HepG2 (cell line): ENCODE results near the gene ETV6. TPM values are rescaled to one million over a fixed set of nuclear protein-coding genes. Genes with fewer than 3 reads are reported as not detected.

Experiments used
- ATAC-seq: fragments of 200-7000 bp; cut with Tn5 transposase; 3 replicates; pipeline ENCODE4 v1.9.1; 2020; ENCODE audit warnings: mild to moderate bottlenecking, moderate library complexity
- BruUV-seq: library from RNA; stranded (reverse); fragments of 400-500 nt; replicated peaks from 2 replicates; lab custom pipeline; 2021; lab: Mats Ljungman, UMichigan
- CTCF ChIA-PET: fragments of 300-600 bp; formaldehyde crosslinking; extraction: SDS; loops from one replicate; lab custom pipeline; 2021; ENCODE audit warnings: low total read pairs, inconsistent platforms, low intra/inter-chr PET ratio; lab: Yijun Ruan, JAX
- POLR2A ChIA-PET: fragments of 350-600 bp; sonication (Branson Sonifier 250); formaldehyde crosslinking; loops from one replicate; lab custom pipeline; 2020; ENCODE audit warnings: antibody characterized with exemption, inconsistent platforms; lab: Yijun Ruan, JAX
- DNase-seq: peaks from one replicate; pipeline ENCODE4 v3.0.0-alpha.2; 2015; ENCODE audit warnings: low spot score
- FAIRE-seq: peaks from 3 replicates; lab custom pipeline; 2011; peaks lifted over from hg19 to GRCh38; lab: Jason Lieb, UNC
- H2AFZ ChIP-seq: one replicate; pipeline ENCODE4 v1.6.1; 2011; ENCODE audit warnings: low read length, inconsistent platforms
- H3K27ac ChIP-seq: fragments of 300-600 bp; 3 replicates; pipeline ENCODE4 v1.8.0; 2011; ENCODE audit warnings: mixed run types, mild to moderate bottlenecking, mixed read lengths, low read length, inconsistent platforms; ENCODE audit not compliant: insufficient read depth; ENCODE audit errors: extremely low read length
- H3K27me3 ChIP-seq, 2 experiments: fragments of 200-600 bp in 1 of 2; 2 replicates in 1 of 2; 3 replicates in 1 of 2; pipeline versions ENCODE4 v1.6.0 to v1.8.0; 2011; ENCODE audit warnings: low read length in 2 of 2, mild to moderate bottlenecking in 2 of 2, moderate library complexity in 2 of 2, inconsistent platforms in 1 of 2; ENCODE audit not compliant: insufficient read depth in 2 of 2, control insufficient read depth in 1 of 2
- H3K36me3 ChIP-seq, 2 experiments: fragments of 200-600 bp in 1 of 2; replicated peaks in 1 of 2; 2 replicates in 1 of 2; 3 replicates in 1 of 2; pipeline versions ENCODE4 v1.5.1 to v1.8.0; 2011; ENCODE audit warnings: low read length in 2 of 2, inconsistent platforms in 1 of 2; ENCODE audit not compliant: insufficient read depth in 2 of 2, control insufficient read depth in 1 of 2
- H3K4me1 ChIP-seq: 2 replicates; pipeline ENCODE4 v1.5.1; 2012; ENCODE audit warnings: low read length, inconsistent platforms; ENCODE audit not compliant: insufficient read depth
- H3K4me2 ChIP-seq: 2 replicates; pipeline ENCODE4 v1.6.0; 2011; ENCODE audit warnings: low read depth, low read length, inconsistent platforms
- H3K4me3 ChIP-seq, 3 experiments: fragments of 200-600 bp in 1 of 3; sonication (generic), shearing (Covaris generic) in 1 of 3; replicated peaks in 1 of 3; 2 replicates each; pipeline ENCODE4 v1.5.1; 2011 to 2016; ENCODE audit warnings: low read length in 3 of 3, inconsistent platforms in 2 of 3, low read depth in 2 of 3, mild to moderate bottlenecking in 2 of 3, control low read depth in 1 of 3, mixed read lengths in 1 of 3; ENCODE audit not compliant: insufficient read depth in 1 of 3
- H3K79me2 ChIP-seq: one replicate; pipeline ENCODE4 v1.6.1; 2011; ENCODE audit warnings: low read length, inconsistent platforms; ENCODE audit not compliant: insufficient read depth
- H3K9ac ChIP-seq: 2 replicates; pipeline ENCODE4 v1.6.0; 2011; ENCODE audit warnings: mild to moderate bottlenecking, low read depth, low read length, inconsistent platforms; ENCODE audit not compliant: insufficient read depth
- H3K9me3 ChIP-seq: 2 replicates; pipeline ENCODE4 v1.5.1; 2012; ENCODE audit warnings: mild to moderate bottlenecking, low read length
- H4K20me1 ChIP-seq: 2 replicates; pipeline ENCODE4 v1.6.0; 2011; ENCODE audit warnings: inconsistent platforms, mild to moderate bottlenecking, low read length, moderate library complexity; ENCODE audit not compliant: insufficient read depth
- KDM1A ChIP-seq: IDR thresholded peaks from 2 replicates; pipeline ENCODE4 v1.6.1; 2016; ENCODE audit warnings: missing compliant biosample characterization
- MAFG ChIP-seq: sonication (generic); formaldehyde crosslinking; IDR thresholded peaks from 2 replicates; pipeline ENCODE4 v1.5.1; 2020; ENCODE audit warnings: mild to moderate bottlenecking, missing genetic modification reagents
- WGBS: methylation state at CpG from one replicate; pipeline ENCODE4 v1.1.6; 2017; ENCODE audit warnings: low lambda C conversion rate; 5-methylcytosine and 5-hydroxymethylcytosine counted together
- in situ Hi-C: cut with HindIII; loops from 2 replicates; pipeline ENCODE4 v1.10.0; 2017; ENCODE audit warnings: low pct_unique_long_range_greater_than_20kb; ENCODE audit not compliant: extremely low pct_ligation_motif_present
- intact Hi-C: fragments of 100-400 bp; cut with micrococcal nuclease; formaldehyde crosslinking; loops from one replicate; pipeline ENCODE4 v1.10.0; 2022; ENCODE audit not compliant: unreplicated experiment
- polyA plus RNA-seq, 8 experiments: library from polyadenylated mRNA; depleted of rRNA in 3 of 8; stranded (reverse) in 7 of 8; unstranded in 1 of 8; fragments of >200 nt; fragmentation: Illumina TruSeq in 4 of 8; extraction: Trizol in 4 of 8; gene quantifications; 2 replicates each; pipeline versions ENCODE4 v1.2.1 to v1.2.3, GENCODE V29; 2011 to 2016; ENCODE audit warnings: low read depth in 4 of 8, missing spikeins in 1 of 8, mixed read lengths in 1 of 8; ENCODE audit not compliant: insufficient read depth in 1 of 8
- total RNA-seq, 5 experiments: library from RNA; depleted of rRNA; stranded (reverse); fragments of >200 nt; fragmentation: Illumina TruSeq; extraction: Trizol; gene quantifications; 2 replicates each; pipeline ENCODE4 v1.2.3, GENCODE V29; 2016; ENCODE audit warnings: low read depth in 1 of 5
- TF ChIP-seq, protein P1 (sequence below): fragments of 450-650 bp; IDR thresholded peaks from 2 replicates; pipeline ENCODE4 v1.6.1; 2017; ENCODE audit warnings: mild to moderate bottlenecking

ETV6 gene
- total and polyA plus RNA-seq, 2 of the 13 experiments (the other 11 are each of a cell fraction or from before 2014, with no cell fraction given): 2.2 to 3.0 TPM

DNA sequence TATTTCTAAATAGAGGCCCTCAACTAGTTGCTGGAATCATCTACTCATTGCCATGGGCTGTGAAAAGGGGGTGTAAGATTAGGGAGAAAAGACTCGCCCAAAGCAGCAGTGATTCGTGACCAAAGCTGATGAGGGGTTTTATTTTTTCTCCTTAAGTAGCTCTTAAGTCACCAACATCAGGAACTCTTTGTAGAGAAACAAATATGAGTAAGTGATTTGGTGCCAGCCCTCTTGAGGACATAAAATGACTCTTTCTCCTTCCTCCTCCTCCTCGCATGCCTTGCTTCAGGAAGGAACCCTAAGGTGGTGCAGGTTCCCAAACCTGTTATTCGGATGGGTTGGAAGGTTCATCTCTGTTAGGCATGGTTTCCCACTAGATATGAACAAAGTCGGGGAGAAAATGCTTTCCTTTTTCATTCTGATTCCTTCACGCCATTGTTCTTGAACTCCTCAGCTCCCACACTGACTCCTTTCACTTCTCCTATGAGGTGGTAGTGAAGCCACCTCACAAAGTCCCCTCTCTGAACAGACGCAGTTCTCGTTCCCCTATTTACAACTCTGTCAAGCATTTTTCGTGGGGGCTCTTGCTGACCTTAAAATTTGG lies 113.4 kb downstream of the ETV6 start:
- TF ChIP-seq MAFG (CRISPR knock-in tag): no peak
- TF ChIP-seq, protein P1, sequence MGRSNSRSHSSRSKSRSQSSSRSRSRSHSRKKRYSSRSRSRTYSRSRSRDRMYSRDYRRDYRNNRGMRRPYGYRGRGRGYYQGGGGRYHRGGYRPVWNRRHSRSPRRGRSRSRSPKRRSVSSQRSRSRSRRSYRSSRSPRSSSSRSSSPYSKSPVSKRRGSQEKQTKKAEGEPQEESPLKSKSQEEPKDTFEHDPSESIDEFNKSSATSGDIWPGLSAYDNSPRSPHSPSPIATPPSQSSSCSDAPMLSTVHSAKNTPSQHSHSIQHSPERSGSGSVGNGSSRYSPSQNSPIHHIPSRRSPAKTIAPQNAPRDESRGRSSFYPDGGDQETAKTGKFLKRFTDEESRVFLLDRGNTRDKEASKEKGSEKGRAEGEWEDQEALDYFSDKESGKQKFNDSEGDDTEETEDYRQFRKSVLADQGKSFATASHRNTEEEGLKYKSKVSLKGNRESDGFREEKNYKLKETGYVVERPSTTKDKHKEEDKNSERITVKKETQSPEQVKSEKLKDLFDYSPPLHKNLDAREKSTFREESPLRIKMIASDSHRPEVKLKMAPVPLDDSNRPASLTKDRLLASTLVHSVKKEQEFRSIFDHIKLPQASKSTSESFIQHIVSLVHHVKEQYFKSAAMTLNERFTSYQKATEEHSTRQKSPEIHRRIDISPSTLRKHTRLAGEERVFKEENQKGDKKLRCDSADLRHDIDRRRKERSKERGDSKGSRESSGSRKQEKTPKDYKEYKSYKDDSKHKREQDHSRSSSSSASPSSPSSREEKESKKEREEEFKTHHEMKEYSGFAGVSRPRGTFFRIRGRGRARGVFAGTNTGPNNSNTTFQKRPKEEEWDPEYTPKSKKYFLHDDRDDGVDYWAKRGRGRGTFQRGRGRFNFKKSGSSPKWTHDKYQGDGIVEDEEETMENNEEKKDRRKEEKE: no peak
- no peak for FAIRE-seq
- intact Hi-C loops: no loop called here
- Histone ChIP-seq H3K27ac (no peak overlapping the region), H3K4me1 (peaks cover 23% of the 10 kb centered on the region), H3K27me3 (no peaks in the 10 kb centered on the region), H4K20me1 (no peaks in the 10 kb centered on the region), H3K9ac (no peak overlapping the region), H3K9me3 (no peaks in the 10 kb centered on the region), H3K4me3 (no peak overlapping the region), H3K79me2 (no peaks in the 10 kb centered on the region), H2AFZ (no peak overlapping the region), H3K36me3 (no peaks in the 10 kb centered on the region), H3K4me2 (no peak overlapping the region)
- no TSS peak for BruUV-seq
- in situ Hi-C loops: no loop called here
- WGBS: 91% methylated on average over 9 of the region's 9 CpGs
- ChIA-PET CTCF (no interaction called here), POLR2A (no interaction called here)
- ATAC-seq: no peak
- no peak for DNase-seq

DNA sequence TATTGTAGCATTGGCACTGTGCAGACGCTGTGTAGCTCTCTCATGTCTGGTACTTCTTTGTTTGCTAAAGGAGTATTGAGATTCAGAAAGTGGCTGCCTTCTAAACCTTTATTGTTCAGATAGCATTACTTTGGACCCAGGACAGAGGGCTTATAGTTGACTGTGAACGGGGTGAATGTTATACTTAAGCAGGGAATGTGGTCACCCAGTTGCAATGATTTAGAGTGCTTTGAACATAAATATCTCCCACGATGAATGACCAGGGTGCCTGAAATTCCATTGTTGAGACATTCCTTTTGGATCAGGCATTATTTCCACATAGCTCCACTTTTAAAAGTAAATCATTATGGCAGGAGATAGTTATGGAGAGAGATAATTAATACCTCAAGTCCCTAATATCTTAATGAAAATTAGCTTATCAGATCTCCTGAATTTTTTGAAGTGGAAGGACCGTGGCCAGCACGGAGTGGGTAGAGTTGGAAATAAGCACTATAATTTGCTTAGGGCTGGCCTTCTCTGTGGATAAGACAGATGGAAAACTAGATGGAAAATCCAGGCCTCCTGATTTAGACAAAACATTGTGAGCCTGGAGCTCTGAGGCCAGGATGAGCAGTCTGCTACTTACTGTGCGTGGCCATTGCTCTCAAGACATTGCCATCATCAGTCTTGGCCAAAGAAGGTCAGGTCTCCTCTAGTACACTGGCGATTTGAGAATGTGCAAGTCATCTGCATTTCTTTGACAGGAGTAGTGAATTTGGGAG lies 114.5 kb downstream of the ETV6 start:
- DNase-seq (peak; percentile 70), FAIRE-seq (no peak)
- H3K79me2 ChIP-seq: no peaks in the 10 kb centered on the region
- no peak overlapping the region for H3K4me3 ChIP-seq
- intact Hi-C loops: no loop called here
- no peaks in the 10 kb centered on the region for H3K27me3 ChIP-seq
- no peak overlapping the region for H2AFZ ChIP-seq
- CTCF ChIA-PET: no interaction called here
- H3K4me2 ChIP-seq: no peak overlapping the region
- peaks cover 34% of the 10 kb centered on the region for H3K4me1 ChIP-seq
- H3K9me3 ChIP-seq: no peaks in the 10 kb centered on the region
- H3K9ac ChIP-seq: no peak overlapping the region
- TF ChIP-seq KDM1A (CRISPR knock-in tag): no peak
- TF ChIP-seq, all 625 proteins: peak for 0
- in situ Hi-C loops: no loop called here
- WGBS: 58% methylated on average over 7 of the region's 7 CpGs
- POLR2A ChIA-PET: no interaction called here
- BruUV-seq: no TSS peak
- peak; percentile 61 for ATAC-seq
- Histone ChIP-seq H3K36me3 (no peaks in the 10 kb centered on the region), H3K27ac (no peak overlapping the region), H4K20me1 (no peaks in the 10 kb centered on the region)
